ENCODE data around the gene PAPPA. TPM values are rescaled to one million over a fixed set of nuclear protein-coding genes. Genes with fewer than 3 reads are reported as not detected.

PAPPA gene
- polyA plus RNA-seq, 1 donor from 2014 or later = 0.41 TPM

DNA sequence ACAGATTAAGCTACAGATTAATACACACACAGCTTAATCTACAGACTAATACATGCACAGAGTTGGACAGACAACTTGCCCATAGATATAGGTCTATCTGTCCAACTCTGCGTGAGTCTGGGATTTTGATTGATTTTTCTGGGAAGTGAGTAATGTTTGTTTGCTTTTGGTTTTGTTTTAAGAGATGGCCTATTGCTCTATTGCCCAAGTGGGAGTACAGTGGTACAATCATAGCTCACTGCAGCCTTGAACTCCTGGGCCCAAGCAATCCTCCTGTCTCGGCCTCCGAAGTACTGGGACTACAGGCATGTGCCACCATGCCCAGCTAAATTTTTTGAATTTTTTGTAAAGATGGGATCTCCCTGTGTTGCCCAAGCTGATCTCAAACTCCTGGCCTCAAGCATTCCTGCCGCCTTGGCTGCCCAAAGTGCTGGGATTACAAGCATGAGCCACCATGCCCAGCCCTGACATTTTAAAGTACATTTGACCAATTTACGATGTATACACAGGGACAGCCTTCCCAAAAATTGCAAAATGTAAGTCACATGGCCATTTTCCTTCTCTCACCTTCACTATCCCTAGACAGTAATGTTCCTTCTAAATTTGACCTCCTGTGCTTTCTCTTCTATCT, 50.8 kb downstream of the PAPPA start:
- TF ChIP-seq SMC3 (conservative IDR thresholded peaks at IDR 0.05; ENCODE audit: poor library complexity) (no peak), EP300 (conservative IDR thresholded peaks at IDR 0.05; ENCODE audit: poor library complexity, severe bottlenecking) (no peak), TAF1 (IDR thresholded peaks at IDR 0.05; ENCODE audit: low read depth) (no peak), EZH2 (IDR thresholded peaks at IDR 0.05; ENCODE audit: borderline replicate concordance, insufficient read depth, low read length, poor library complexity, severe bottlenecking) (no peak), RAD21 (conservative IDR thresholded peaks at IDR 0.05) (no peak)
- TF ChIP-seq, protein P1, sequence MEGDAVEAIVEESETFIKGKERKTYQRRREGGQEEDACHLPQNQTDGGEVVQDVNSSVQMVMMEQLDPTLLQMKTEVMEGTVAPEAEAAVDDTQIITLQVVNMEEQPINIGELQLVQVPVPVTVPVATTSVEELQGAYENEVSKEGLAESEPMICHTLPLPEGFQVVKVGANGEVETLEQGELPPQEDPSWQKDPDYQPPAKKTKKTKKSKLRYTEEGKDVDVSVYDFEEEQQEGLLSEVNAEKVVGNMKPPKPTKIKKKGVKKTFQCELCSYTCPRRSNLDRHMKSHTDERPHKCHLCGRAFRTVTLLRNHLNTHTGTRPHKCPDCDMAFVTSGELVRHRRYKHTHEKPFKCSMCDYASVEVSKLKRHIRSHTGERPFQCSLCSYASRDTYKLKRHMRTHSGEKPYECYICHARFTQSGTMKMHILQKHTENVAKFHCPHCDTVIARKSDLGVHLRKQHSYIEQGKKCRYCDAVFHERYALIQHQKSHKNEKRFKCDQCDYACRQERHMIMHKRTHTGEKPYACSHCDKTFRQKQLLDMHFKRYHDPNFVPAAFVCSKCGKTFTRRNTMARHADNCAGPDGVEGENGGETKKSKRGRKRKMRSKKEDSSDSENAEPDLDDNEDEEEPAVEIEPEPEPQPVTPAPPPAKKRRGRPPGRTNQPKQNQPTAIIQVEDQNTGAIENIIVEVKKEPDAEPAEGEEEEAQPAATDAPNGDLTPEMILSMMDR (IDR thresholded peaks at IDR 0.05; ENCODE audit: poor library complexity, severe bottlenecking) = no peak
- TF ChIP-seq, protein P2, sequence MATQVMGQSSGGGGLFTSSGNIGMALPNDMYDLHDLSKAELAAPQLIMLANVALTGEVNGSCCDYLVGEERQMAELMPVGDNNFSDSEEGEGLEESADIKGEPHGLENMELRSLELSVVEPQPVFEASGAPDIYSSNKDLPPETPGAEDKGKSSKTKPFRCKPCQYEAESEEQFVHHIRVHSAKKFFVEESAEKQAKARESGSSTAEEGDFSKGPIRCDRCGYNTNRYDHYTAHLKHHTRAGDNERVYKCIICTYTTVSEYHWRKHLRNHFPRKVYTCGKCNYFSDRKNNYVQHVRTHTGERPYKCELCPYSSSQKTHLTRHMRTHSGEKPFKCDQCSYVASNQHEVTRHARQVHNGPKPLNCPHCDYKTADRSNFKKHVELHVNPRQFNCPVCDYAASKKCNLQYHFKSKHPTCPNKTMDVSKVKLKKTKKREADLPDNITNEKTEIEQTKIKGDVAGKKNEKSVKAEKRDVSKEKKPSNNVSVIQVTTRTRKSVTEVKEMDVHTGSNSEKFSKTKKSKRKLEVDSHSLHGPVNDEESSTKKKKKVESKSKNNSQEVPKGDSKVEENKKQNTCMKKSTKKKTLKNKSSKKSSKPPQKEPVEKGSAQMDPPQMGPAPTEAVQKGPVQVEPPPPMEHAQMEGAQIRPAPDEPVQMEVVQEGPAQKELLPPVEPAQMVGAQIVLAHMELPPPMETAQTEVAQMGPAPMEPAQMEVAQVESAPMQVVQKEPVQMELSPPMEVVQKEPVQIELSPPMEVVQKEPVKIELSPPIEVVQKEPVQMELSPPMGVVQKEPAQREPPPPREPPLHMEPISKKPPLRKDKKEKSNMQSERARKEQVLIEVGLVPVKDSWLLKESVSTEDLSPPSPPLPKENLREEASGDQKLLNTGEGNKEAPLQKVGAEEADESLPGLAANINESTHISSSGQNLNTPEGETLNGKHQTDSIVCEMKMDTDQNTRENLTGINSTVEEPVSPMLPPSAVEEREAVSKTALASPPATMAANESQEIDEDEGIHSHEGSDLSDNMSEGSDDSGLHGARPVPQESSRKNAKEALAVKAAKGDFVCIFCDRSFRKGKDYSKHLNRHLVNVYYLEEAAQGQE (IDR thresholded peaks at IDR 0.05; ENCODE audit: borderline replicate concordance) = no peak

DNA sequence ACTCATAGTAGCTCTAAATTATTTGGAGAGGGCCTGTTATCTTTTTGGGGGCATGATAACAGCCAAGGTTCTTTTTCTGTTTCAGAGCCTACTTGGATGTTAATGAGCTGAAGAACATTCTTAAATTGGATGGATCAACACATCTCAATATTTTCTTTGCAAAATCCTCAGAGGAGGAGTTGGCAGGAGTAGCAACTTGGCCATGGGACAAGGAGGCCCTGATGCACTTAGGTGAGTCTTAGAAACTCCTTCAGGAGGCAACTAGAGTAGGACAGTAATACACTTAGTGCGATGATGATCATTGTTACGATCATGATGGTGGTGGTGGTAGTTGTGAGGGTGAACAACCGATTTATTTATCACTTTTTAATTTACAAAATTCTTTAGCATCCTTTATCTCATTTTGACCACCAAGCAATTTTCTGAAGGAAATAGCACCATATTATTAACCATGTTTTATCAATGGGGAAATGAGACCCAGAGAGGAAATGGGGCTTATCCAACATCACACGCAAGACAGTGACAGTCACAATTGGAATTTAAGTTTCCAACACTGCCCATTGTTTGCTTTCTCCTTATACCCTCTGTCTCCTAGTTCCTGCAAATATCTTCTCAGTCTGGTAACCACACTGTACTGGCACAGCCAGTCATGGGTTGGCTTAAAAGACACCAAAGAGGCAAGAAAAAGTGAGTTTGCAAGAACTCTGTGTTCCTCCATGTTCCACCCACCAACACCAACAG, 54.0 kb downstream of the PAPPA start:
- Histone ChIP-seq H3K79me2 (replicated peaks; ENCODE audit: insufficient read depth, low read length) (no peaks in the 10 kb centered on the region), H2AFZ (ENCODE audit: low read depth, low read length) (no peak overlapping the region), H3K36me3 (ENCODE audit: insufficient read depth, low read length) (no peaks in the 10 kb centered on the region), H3K27ac (ENCODE audit: low read length) (no peak overlapping the region), H3K9me3 (ENCODE audit: low read length) (no peaks in the 10 kb centered on the region), H3K9me2 (ENCODE audit: insufficient read depth, low read length) (no peaks in the 10 kb centered on the region), H3F3A (ENCODE audit: insufficient read depth, low read length, poor library complexity, severe bottlenecking) (no peaks in the 10 kb centered on the region), H3K9ac (ENCODE audit: low read length) (no peak overlapping the region), H4K20me1 (ENCODE audit: insufficient read depth) (no peaks in the 10 kb centered on the region), H3K4me3 (ENCODE audit: low read length) (no peak overlapping the region), H3K4me2 (ENCODE audit: low read length) (no peak overlapping the region), H3K27me3 (ENCODE audit: insufficient read depth, low read depth, low read length) (no peaks in the 10 kb centered on the region)
- no peak for TF ChIP-seq TAF1 (IDR thresholded peaks at IDR 0.05; ENCODE audit: low read depth)
- no peak for TF ChIP-seq EP300 (conservative IDR thresholded peaks at IDR 0.05; ENCODE audit: poor library complexity, severe bottlenecking)
- no peak for TF ChIP-seq EZH2 (IDR thresholded peaks at IDR 0.05; ENCODE audit: borderline replicate concordance, insufficient read depth, low read length, poor library complexity, severe bottlenecking)
- TF ChIP-seq, protein P1 (IDR thresholded peaks at IDR 0.05; ENCODE audit: poor library complexity, severe bottlenecking) = no peak
- TF ChIP-seq, protein P2 (IDR thresholded peaks at IDR 0.05; ENCODE audit: borderline replicate concordance) = no peak
- no peak for TF ChIP-seq RAD21 (conservative IDR thresholded peaks at IDR 0.05)
- TF ChIP-seq MXI1 (conservative IDR thresholded peaks at IDR 0.05; ENCODE audit: poor library complexity, severe bottlenecking) = no peak
- no peak for TF ChIP-seq POLR2AphosphoS5 (IDR thresholded peaks at IDR 0.05)
- no peak for TF ChIP-seq SMC3 (conservative IDR thresholded peaks at IDR 0.05; ENCODE audit: poor library complexity)

More for the DNA sequence above, 50.8 kb downstream of the PAPPA start:
- no peaks in the 10 kb centered on the region for H3K36me3 ChIP-seq (ENCODE audit: insufficient read depth, low read length)
- H4K20me1 ChIP-seq (ENCODE audit: insufficient read depth) = no peaks in the 10 kb centered on the region
- no peak overlapping the region for H3K27ac ChIP-seq (ENCODE audit: low read length)
- no peaks in the 10 kb centered on the region for H3K79me2 ChIP-seq (replicated peaks; ENCODE audit: insufficient read depth, low read length)
- no peaks in the 10 kb centered on the region for H3K9me3 ChIP-seq (ENCODE audit: low read length)
- H2AFZ ChIP-seq (ENCODE audit: low read depth, low read length) = no peak overlapping the region
- H3K27me3 ChIP-seq (ENCODE audit: insufficient read depth, low read depth, low read length) = no peaks in the 10 kb centered on the region
- H3K4me2 ChIP-seq (ENCODE audit: low read length) = no peak overlapping the region
- no peak overlapping the region for H3K4me3 ChIP-seq (ENCODE audit: low read length)
- no peaks in the 10 kb centered on the region for H3F3A ChIP-seq (ENCODE audit: insufficient read depth, low read length, poor library complexity, severe bottlenecking)
- H3K9ac ChIP-seq (ENCODE audit: low read length) = no peak overlapping the region
- no peaks in the 10 kb centered on the region for H3K9me2 ChIP-seq (ENCODE audit: insufficient read depth, low read length)
